CD4-positive, CD25-positive, alpha-beta regulatory T cell (primary cell): ENCODE results near the gene SAPCD2. TPM values are rescaled to one million over a fixed set of nuclear protein-coding genes. Genes with fewer than 3 reads are reported as not detected.

Experiments used
- ATAC-seq, 2 donors: fragments of 150-1000 bp; cut with Tn5 transposase; one replicate each; pipeline ENCODE4 v1.10.0; 2021; ENCODE audit warnings: low read depth in 2 of 2, moderate number of reproducible peaks in 2 of 2, moderate library complexity in 1 of 2
- DNase-seq, 3 donors: peaks; one replicate each; pipeline versions ENCODE4 v3.0.0 to v3.0.0-alpha.2; 2012 to 2022; ENCODE audit warnings: mixed read lengths in 1 of 3
- H3K27ac ChIP-seq: one replicate; pipeline ENCODE4 v1.7.0; 2013; ENCODE audit warnings: mild to moderate bottlenecking, low read length; ENCODE audit not compliant: insufficient read depth, poor library complexity, severe bottlenecking
- H3K27me3 ChIP-seq: one replicate; pipeline ENCODE4 v1.7.0; 2013; ENCODE audit warnings: low read length; ENCODE audit not compliant: control insufficient read depth, insufficient read depth
- H3K36me3 ChIP-seq: one replicate; pipeline ENCODE4 v1.7.0; 2013; ENCODE audit warnings: mild to moderate bottlenecking, low read length, moderate library complexity; ENCODE audit not compliant: control insufficient read depth, insufficient read depth
- H3K4me1 ChIP-seq: 2 replicates; pipeline ENCODE4 v1.7.0; 2013; ENCODE audit warnings: mild to moderate bottlenecking, low read length; ENCODE audit not compliant: insufficient read depth, control insufficient read depth, poor library complexity, severe bottlenecking
- H3K4me3 ChIP-seq: one replicate; pipeline ENCODE4 v1.7.0; 2013; ENCODE audit warnings: low read depth, mild to moderate bottlenecking, low read length, moderate library complexity
- H3K9me3 ChIP-seq, 2 experiments: 1 replicate in 1 of 2; 2 replicates in 1 of 2; pipeline ENCODE4 v1.7.0; 2013; ENCODE audit warnings: low read length in 2 of 2, mild to moderate bottlenecking in 1 of 2, moderate library complexity in 1 of 2; ENCODE audit not compliant: control insufficient read depth in 2 of 2
- H3K27ac Mint-ChIP-seq, 3 donors: one replicate each; pipeline ENCODE4 v1.8.0; 2020 to 2022; ENCODE audit warnings: mild to moderate bottlenecking in 3 of 3, mixed read lengths in 3 of 3, moderate library complexity in 2 of 3
- H3K27me3 Mint-ChIP-seq: one replicate; pipeline ENCODE4 v1.8.0; 2022; ENCODE audit warnings: mild to moderate bottlenecking, mixed read lengths
- H3K36me3 Mint-ChIP-seq: one replicate; pipeline ENCODE4 v1.8.0; 2020; ENCODE audit warnings: mixed read lengths
- H3K4me1 Mint-ChIP-seq, 4 donors: one replicate each; pipeline ENCODE4 v1.8.0; 2020 to 2022; ENCODE audit warnings: mixed read lengths in 4 of 4, mild to moderate bottlenecking in 1 of 4
- H3K4me3 Mint-ChIP-seq, 4 donors: one replicate each; pipeline ENCODE4 v1.8.0; 2020 to 2022; ENCODE audit warnings: mild to moderate bottlenecking in 4 of 4, mixed read lengths in 4 of 4, moderate library complexity in 3 of 4
- H3K9me3 Mint-ChIP-seq, 7 donors: one replicate each; pipeline ENCODE4 v1.8.0; 2020 to 2022; ENCODE audit warnings: mixed read lengths in 7 of 7, mild to moderate bottlenecking in 3 of 7, moderate library complexity in 2 of 7
- polyA plus RNA-seq, 4 donors: library from polyadenylated mRNA; unstranded; fragments of 300-500 nt; fragmentation: Illumina TruSeq; gene quantifications; one replicate each; pipeline ENCODE4 v1.2.3, GENCODE V29; 2021
- total RNA-seq: library from RNA; stranded (reverse); gene quantifications from one replicate; pipeline ENCODE4 v1.2.3, GENCODE V29; 2022

SAPCD2 gene
- total and polyA plus RNA-seq, 5 donors from 2014 or later = 0.09 to 1.2 (median 0.19) TPM

- no peaks in the 10 kb centered on the region for H3K9me3 Mint-ChIP-seq
- Histone ChIP-seq H3K4me1 (peaks cover 85% of the 10 kb centered on the region), H3K36me3 (no peaks in the 10 kb centered on the region), H3K27me3 (no peaks in the 10 kb centered on the region), H3K4me3 (peak overlapping the region; percentile 72), H3K27ac (peak overlapping the region; percentile 74), H3K9me3 (no peaks in the 10 kb centered on the region)
- DNase-seq = peak in 1 of 3 donors; percentile 77
- peak overlapping the region; percentile 88 to 97 (median 92) for H3K4me3 Mint-ChIP-seq
- no peak for ATAC-seq
- no peaks in the 10 kb centered on the region for H3K27me3 Mint-ChIP-seq
- H3K4me1 Mint-ChIP-seq = peaks cover 0 to 62% (median 26%) of the 10 kb centered on the region in 4 donors
- H3K27ac Mint-ChIP-seq = peak overlapping the region; percentile 41 to 76 (median 55)
- H3K36me3 Mint-ChIP-seq = no peaks in the 10 kb centered on the region
Measured at GRCh38 chr9:137030538-137031527, 39.5 kb downstream of the SAPCD2 start.

DNA sequence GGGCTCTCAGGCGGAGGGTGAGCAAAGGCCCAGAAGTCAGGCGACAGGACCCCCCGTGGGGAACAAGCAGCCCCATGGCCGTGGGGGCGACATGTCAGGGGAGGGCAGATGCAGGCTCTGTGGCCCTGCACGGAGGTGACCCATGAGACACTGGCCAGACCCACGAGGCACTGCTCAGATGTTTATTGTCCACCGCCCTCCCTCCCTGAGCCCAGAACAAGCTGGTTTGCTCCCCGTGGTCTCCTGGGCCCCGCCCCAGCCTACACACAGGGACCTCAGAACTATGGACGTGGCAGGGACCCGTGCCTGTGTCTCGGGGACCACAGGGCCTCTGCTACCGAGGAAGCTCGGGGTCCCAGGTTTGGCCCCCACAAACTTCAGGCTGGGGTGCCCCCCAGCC is 40.4 kb downstream of the SAPCD2 start:
- Mint-ChIP-seq H3K4me1 (peaks cover 0 to 58% (median 24%) of the 10 kb centered on the region in 4 donors), H3K4me3 (peak overlapping the region; percentile 88 to 97 (median 92)), H3K9me3 (no peaks in the 10 kb centered on the region), H3K36me3 (no peaks in the 10 kb centered on the region), H3K27me3 (no peaks in the 10 kb centered on the region), H3K27ac (peak overlapping the region in 2 of 3 donors; percentile 68 to 76)
- Histone ChIP-seq H3K4me3 (peak overlapping the region; percentile 72), H3K4me1 (peaks cover 82% of the 10 kb centered on the region), H3K27me3 (no peaks in the 10 kb centered on the region), H3K9me3 (no peaks in the 10 kb centered on the region), H3K27ac (peak overlapping the region; percentile 74), H3K36me3 (no peaks in the 10 kb centered on the region)
- peak in 1 of 3 donors; percentile 32 for DNase-seq
- ATAC-seq = no peak

DNA sequence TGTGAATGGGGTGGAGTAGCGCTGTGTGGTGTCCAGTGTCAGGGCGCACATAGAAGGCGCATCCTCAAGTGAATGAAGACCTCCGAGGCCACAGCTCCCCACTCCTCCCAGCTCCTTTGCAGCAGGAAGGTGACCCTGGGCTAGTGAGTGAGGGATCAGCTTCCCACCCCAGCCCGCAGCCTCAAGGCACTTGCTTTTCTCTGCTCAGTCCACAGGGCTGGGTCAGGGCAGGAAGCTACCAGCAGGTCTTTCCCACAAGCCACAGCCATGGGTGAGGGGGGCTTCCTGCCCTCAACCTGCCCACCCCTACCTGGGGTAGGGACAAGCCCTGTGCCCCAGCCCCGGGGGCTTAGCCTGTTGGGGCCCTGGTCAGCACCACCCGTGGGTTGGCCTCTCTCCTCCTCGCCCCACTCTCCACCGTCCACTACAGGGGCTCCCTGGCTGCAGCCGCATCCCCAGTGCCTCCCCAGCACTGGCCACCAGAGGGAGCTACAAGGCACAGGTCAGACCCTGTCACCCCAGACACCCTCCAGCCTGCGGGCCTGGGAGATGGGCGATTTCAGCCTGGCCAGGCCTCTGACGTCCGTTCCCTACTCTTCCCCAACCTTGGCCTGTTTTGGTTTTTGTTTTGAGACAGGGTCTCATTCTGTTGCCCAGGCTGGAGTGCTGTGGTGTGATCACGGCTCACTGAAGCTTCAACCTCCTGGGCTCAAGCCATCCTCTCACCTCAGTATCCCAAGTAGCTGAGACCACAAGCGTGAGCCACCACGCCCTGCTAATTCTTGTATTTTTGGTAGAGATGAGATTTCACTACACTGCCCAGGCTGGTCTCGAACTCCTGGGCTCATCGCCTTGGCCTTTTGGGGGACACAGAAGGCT is 41.1 kb downstream of the SAPCD2 start:
- Histone ChIP-seq H3K27ac (peak overlapping the region; percentile 74), H3K36me3 (no peaks in the 10 kb centered on the region), H3K4me1 (peaks cover 74% of the 10 kb centered on the region), H3K4me3 (peak overlapping the region; percentile 72), H3K27me3 (no peaks in the 10 kb centered on the region), H3K9me3 (no peaks in the 10 kb centered on the region)
- DNase-seq (peak; percentile 60 to 71 (median 62)), ATAC-seq (peak; percentile 14 to 18)
- H3K4me1 Mint-ChIP-seq = peaks cover 0 to 53% (median 20%) of the 10 kb centered on the region in 4 donors
- H3K4me3 Mint-ChIP-seq = peak overlapping the region; percentile 88 to 97 (median 92)
- H3K27ac Mint-ChIP-seq = peak overlapping the region in 2 of 3 donors; percentile 68 to 76
- no peaks in the 10 kb centered on the region for H3K9me3 Mint-ChIP-seq
- H3K36me3 Mint-ChIP-seq = no peaks in the 10 kb centered on the region
- no peaks in the 10 kb centered on the region for H3K27me3 Mint-ChIP-seq

DNA sequence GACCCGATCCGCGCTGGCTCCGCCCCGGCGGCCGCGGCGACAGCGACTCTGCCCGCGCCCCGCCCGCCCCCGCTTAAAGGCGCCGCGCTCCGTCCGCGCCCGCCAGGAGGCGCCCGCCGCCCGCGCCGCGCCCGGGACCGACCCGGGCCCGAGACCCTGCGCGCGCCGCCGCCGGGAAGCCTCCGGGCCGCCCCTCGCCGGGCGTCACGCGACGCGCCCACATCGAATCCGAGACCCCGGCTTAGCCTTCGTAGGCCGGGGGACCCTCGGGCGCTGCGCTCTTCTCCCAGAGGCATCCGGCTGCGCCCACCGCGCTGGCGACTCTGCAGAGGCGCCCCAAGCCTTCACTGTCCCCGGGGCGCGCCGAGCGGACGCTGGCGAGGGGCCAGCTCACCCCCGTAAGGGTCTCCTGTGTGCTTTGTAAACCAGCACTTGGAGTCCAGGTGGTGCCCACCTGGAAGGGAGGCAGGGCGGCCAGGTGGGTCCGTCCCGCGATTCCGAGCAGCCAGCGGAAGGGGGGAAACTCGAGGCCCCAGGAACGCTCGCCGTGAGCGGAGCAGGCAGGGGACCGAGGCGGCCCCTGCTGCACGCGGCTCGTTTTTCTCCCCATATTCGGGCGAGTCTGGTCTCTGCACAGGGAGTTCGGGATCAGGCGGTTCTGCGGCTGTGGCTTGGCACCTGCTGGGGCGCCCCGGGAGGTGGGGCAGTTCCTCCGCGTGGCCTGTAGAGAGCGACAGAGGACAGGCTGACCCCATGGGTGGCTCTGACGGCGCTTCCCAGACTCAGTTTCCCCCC is 41.9 kb downstream of the SAPCD2 start:
- Mint-ChIP-seq H3K27ac (peak overlapping the region in 1 of 3 donors; percentile 25), H3K27me3 (no peaks in the 10 kb centered on the region), H3K36me3 (no peaks in the 10 kb centered on the region), H3K4me1 (peaks cover 0 to 49% (median 18%) of the 10 kb centered on the region in 4 donors), H3K4me3 (peak overlapping the region; percentile 88 to 97 (median 92)), H3K9me3 (no peaks in the 10 kb centered on the region)
- Histone ChIP-seq H3K9me3 (no peaks in the 10 kb centered on the region), H3K36me3 (no peaks in the 10 kb centered on the region), H3K27me3 (no peaks in the 10 kb centered on the region), H3K4me3 (peak overlapping the region; percentile 72), H3K4me1 (peaks cover 69% of the 10 kb centered on the region), H3K27ac (peak overlapping the region; percentile 74)
- ATAC-seq = peak; percentile 64 to 70
- peak; percentile 63 to 75 (median 70) for DNase-seq

GRCh38 chr9:137027369-137028262 is 42.7 kb downstream of the SAPCD2 start, which contains the start of gene ABCA2:
Gene ABCA2, minus strand, starts transcription at chr9:137028237. Its CDS starts 97 bp downstream, at chr9:137028140.
- Mint-ChIP-seq H3K9me3 (no peaks in the 10 kb centered on the region), H3K27ac (peak within 1 kb of the TSS; percentile 69 to 95 (median 79)), H3K36me3 (no peaks in the 10 kb centered on the region), H3K27me3 (no peaks in the 10 kb centered on the region), H3K4me3 (peak within 1 kb of the TSS; percentile 88 to 97 (median 92)), H3K4me1 (peaks cover 0 to 43% (median 13%) of the 10 kb centered on the region in 4 donors)
- peak within 1 kb of the TSS; percentile 72 for H3K4me3 ChIP-seq
- no peaks in the 10 kb centered on the region for H3K27me3 ChIP-seq
- peak within 1 kb of the TSS; percentile 74 for H3K27ac ChIP-seq
- no peak for ATAC-seq
- no peaks in the 10 kb centered on the region for H3K36me3 ChIP-seq
- no peaks in the 10 kb centered on the region for H3K9me3 ChIP-seq
- H3K4me1 ChIP-seq = peaks cover 61% of the 10 kb centered on the region
- DNase-seq = no peak

DNA sequence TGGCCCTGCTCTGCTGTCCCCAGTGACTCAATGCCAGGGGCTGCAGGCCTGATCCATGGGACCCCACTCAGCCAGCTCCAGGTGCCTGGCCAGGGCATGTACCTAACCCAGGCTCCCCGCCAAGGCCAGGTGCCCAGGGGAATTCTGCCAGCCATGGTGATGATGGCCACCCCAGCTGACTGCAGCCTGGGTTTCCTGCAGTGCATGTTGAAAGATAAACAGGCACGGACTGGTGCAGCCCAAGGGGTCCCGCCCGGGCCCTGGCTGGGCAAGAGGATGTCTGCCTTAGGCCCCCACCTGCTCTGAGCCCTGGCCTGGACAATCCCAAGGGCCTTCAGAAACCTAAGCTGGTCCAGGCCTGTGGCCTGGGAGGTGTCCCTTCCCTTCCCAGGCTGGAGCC is 43.5 kb downstream of the SAPCD2 start:
- Mint-ChIP-seq H3K36me3 (no peaks in the 10 kb centered on the region), H3K4me1 (peaks cover 0 to 39% (median 12%) of the 10 kb centered on the region in 4 donors), H3K27ac (peak overlapping the region in 2 of 3 donors; percentile 69 to 79), H3K27me3 (no peaks in the 10 kb centered on the region), H3K9me3 (no peaks in the 10 kb centered on the region), H3K4me3 (peak overlapping the region; percentile 70 to 89 (median 87))
- DNase-seq = no peak
- Histone ChIP-seq H3K27me3 (no peaks in the 10 kb centered on the region), H3K9me3 (no peaks in the 10 kb centered on the region), H3K4me3 (no peak overlapping the region), H3K27ac (no peak overlapping the region), H3K4me1 (peaks cover 53% of the 10 kb centered on the region), H3K36me3 (no peaks in the 10 kb centered on the region)
- ATAC-seq = no peak
